Esophagus mucosa (tissue), 1 donor: ENCODE data around the gene TEAD1. TPM values are rescaled to one million over a fixed set of nuclear protein-coding genes. Genes with fewer than 3 reads are reported as not detected.

Experiments used
- ATAC-seq: fragments of 200-7000 bp; cut with Tn5 transposase; one replicate; pipeline ENCODE4 v1.9.1; 2020
- total RNA-seq: library from RNA; stranded (reverse); gene quantifications from one replicate; pipeline ENCODE4 v1.2.4, GENCODE V29; 2023
- donor health status: DM: yes; HTN: yes; CAD: no.

TEAD1 gene
- total RNA-seq, 1 donor from 2014 or later, result 35.3 TPM

GRCh38 chr11:12667646-12668045 lies 6.6 kb upstream of the TEAD1 start:
- no peak for ATAC-seq

DNA sequence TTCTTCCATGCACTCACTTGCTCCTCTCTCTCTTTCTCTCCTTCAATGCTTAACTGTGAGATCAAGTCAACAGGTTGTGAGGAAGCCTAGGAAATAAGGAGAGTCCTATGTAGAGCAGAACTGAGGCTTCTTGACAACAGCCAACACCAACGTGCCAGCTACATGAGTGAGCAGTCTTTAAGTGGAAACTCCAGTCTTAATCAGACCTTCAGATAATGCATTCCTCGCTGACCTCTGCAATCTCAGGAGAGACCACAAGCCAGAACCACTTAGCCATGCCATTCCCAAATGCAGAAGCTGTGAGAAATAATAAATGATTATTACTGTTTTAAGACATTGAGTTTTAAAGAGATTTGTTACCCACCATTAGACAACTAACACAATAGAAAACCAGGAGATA lies 6.1 kb upstream of the TEAD1 start:
- no peak for ATAC-seq

DNA sequence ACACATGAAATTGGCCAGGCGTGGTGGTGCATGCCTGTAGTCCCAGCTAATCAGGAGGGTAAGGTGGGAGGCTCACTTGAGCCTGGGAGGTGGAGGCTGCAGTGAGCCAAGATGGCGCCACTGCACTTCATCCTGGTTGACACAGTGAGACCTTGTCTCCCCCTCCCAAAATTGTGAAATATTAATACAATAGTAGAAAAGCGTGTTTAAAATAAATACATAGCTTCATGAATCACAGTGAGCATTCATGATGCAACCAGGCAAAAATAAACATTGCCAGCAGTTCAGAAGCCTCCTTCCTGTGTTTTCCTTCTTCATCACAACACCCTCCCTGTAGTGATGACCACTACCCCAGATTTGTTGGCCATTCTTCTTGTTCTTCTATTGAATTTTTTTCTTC lies 4.3 kb upstream of the TEAD1 start:
- ATAC-seq, result no peak

- ATAC-seq, result no peak
Observed at GRCh38 chr11:12671370-12671769, 2.9 kb upstream of the TEAD1 start.

GRCh38 chr11:12673601-12673923 lies 659 bp upstream of the TEAD1 start:
- no peak for ATAC-seq

DNA sequence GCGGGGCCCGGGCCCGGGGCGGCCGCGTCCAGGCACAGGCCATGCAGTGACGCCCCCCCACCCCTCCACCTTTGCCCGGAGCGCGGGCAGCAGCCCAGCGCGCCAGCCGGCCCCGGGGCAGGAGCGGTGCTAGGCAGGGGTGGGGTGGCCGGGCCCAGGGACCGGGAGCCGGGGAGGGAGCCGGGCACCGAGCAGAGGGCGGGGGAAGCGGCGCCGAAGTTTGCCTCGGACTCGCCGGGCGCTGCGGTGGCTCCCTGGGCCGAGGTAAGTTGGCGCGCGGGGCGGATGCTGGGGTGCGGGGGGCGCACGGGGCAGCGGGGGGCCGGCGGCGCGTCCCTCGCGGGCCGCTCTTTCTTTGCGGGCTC lies 332 bp downstream of the TEAD1 start:
- ATAC-seq, result peak; percentile 54

- ATAC-seq, result no peak
Observed at GRCh38 chr11:12674936-12675696, 895 bp downstream of the TEAD1 start.

DNA sequence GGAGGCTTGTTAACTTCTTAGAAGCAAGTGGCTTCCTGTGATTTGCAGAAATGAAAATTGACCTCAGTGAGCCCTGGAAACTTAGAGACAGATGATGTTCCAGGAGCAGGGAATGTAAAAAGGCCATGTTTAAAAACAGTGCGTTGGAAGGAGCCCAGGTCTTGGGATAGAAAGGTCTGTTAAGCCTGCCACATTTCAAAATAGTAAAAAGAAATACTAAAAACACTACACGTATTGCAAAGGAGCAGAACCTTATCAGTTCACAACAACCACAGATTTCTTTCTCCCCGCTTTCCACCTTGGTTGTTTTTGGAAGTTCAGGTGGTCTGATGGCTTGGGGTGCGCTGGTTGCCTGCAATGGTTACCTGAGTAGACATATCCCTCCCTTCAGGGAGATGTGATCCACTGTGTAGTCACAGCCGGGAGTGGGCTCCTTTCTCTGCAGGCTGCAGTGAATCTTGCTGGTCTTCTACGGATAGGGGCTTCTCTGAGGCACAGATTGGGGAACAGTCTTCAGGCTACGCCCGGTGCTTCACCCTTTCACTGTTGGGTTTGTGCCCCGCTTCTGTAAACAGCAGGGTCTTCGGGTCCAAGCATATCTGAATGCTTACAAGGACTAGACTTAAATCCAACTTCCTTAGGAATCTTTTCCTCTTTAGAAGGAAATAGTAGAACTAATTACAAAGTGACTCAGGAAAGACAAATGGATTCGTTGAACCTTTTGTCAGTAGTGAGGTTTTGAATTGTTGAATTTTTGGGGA lies 1.9 kb downstream of the TEAD1 start:
- no peak for ATAC-seq

DNA sequence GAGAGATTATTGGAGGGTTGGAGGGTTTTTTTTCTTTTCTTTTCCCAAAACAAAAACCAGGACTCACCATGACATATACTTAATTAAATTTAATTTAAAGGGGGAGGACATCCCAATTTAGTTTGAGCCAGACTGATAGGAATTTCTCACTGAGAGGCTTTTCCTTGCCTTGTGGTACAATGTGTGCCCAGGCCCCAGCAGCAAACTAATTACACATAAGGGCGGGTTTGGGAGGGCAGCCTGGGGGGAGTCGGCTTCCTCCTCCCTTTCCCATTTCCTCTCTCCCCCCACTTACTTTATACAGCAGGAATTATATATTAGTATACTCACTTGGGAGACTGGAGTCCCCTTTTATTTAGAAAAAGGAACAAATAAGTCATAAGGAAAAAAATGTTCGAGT lies 2.9 kb downstream of the TEAD1 start:
- ATAC-seq, result no peak

GRCh38 chr11:12678092-12678491 lies 3.9 kb downstream of the TEAD1 start:
- ATAC-seq, result no peak

- no peak for ATAC-seq
Observed at GRCh38 chr11:12678991-12679390, 4.8 kb downstream of the TEAD1 start.

DNA sequence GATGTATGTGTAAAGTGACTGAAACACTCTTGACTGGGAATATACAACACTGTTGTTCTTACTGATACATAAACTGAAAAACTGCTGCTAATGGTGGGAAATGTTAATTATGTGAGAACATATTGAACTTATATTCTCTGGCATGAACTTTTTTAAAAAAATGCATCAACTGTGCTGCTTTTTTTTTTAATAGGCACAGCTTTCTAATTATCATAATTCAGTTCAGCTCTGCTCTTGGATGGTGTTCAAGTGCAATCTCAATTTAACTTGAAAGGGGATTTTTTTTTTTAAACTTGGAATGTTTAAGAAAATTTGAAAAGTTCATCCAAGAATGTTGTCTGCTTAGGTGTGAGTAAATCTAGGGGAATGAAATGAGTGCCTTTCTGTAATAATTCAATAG lies 5.2 kb downstream of the TEAD1 start:
- ATAC-seq, result no peak

DNA sequence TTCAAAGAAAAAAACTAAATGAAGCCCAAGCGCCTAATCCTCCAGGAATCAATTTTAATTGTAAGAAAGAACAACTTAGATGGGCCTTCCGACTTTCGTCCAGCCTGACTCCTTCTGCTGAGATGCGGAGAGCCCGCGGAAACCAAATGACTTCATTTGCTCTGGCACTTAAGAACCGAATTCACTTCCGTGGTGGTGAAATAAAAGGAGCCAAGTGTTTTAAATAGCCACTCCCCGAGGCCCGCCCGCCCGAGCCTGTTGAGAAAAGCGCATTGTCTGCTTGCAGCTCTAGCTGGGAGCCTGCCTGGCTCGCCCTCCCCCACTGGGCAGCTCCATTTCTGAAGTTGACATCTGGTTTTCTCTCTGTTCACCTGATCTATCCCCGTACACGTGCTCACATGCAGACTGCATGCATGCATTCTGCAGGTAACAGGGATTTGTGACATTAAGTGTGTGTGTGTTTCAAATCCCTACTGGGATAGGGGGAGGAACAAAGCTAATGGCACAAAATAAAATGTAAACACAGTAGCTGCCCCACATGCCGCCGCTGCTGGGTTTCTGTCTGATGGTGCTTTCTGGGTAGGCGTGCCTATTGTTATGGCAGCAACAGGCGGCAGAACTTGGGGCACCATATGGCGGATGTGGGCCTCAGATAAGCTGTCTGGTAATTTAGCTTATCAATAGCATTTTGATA lies 6.2 kb downstream of the TEAD1 start:
- peak; percentile 90 for ATAC-seq

DNA sequence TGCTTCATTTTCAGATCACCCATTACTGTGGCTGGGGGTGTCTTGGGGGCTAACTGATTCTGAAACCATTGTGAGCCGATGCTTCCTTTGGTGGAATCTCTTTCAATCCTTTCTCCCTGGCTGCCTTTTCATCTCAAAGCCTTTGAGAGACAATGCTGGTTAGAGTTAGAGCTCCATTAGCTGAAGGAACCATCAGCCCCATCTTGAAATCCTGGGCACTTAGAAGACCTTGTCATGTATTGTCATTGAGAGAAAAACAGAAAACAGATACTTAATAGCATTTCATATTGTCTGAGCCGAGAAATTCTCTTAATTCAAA lies 6.7 kb downstream of the TEAD1 start:
- ATAC-seq, result no peak

DNA sequence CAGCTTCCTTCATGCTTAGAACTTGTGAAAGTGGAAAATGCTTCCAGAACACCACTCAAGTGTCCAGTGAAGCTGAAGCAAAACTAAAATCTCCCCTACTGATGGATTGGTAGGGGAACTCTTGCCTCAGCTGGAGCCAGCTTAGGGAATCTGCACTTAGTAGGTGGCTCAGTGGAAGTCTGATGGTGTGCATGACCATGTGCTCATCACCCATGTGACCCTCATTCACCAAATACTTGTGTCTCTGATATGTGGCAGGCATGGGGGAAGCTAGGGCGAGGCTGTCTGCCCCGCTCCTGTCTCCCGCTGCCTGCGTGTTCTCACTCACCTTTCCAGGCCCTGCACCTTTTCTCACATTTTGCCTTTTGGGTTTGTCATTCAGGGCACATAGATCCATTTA lies 7.2 kb downstream of the TEAD1 start:
- no peak for ATAC-seq

DNA sequence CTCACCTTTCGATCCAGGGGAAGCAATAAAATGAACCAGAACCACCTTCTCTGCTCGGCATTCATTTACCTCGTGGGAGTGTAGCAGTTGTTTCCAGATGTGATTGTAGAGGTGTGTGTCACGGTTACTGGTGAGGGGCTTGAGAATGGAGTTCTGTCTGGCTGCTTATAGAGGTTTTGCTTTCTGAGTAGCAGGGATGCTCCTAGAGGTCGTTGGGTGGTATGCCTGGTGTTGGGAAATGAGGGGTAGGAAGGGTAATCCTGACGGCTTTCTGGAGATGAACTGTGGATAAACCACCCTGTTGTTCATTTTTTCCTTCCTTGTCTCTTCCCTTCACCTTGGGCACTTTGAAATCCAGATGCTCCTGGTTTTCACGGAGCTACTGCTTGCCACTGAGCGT lies 8.1 kb downstream of the TEAD1 start:
- ATAC-seq, result no peak

DNA sequence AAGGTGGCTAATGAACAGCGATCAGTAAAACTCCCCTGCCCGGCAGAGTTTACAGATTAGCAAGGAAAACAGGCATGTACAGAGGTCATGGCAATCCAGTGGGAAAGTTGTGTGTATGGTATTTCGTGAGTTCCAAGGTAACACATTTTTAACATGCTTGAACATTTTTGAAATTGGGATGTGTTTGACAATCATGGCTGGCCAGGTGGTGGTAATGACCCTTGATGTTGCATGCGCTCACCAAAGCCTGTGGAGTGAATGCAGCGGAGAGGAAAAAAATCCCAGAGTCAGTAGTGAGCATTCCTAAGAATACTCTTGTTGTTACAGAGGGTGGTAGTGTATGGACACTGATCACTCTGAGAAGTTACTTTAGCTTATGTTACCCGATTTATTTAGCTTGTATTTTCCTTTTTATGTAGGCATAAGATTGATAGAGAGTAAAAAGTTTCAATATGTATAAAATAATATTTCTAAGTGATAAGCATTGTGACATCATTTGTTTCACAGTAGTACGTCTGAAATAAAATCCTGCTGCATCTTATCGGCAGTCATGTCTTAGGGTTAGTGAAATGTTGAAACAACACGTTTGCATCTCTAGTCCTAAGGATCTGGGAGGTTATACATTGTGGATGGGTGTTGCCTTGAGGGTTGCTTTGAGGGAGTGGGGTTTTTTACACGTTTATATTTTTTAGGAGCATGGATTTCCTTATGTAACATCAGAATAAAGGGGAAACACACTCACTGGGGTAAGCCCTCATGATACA lies 8.7 kb downstream of the TEAD1 start:
- no peak for ATAC-seq

DNA sequence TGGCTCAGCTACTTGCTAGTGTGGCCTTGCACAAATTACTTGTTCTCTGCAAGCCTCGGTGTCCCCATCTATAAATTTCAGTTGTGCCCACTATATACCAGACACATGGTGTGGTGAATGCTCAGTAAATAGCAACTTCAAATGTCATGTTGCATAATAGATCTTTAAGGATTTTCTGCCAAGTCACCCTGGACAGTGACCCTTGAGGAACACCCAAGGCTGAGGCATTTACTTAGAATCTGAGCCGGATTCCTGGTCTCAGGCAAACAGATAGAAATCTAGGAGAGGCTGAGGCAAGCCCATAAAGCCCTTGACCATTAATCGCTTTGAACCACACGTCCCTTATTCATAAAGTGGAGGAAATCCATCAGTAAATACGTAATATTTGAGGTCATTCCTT lies 9.7 kb downstream of the TEAD1 start:
- ATAC-seq, result no peak

- no peak for ATAC-seq
Observed at GRCh38 chr11:12684315-12684714, 10.1 kb downstream of the TEAD1 start.

DNA sequence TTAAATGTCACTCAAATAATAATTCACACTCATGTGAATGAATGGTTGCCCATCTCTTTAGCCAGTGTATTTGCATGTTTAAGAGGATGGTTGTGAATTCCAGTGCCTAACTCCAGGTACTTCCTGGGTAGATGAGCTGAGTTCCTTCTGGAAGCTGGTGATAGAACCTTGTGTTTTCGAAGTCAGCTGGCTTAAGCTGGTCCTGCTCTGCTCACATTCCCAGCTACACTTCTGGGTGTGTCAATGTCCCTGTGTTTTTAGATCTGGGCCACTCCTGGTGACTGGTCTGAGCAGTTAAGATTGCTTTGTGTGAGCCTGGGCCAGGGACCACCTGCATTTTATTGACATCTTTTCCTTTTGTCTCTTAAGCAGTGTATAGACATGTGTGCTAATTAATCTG lies 10.6 kb downstream of the TEAD1 start:
- ATAC-seq, result peak; percentile 41

- no peak for ATAC-seq
Observed at GRCh38 chr11:12685229-12685628, 11.0 kb downstream of the TEAD1 start.

- no peak for ATAC-seq
Observed at GRCh38 chr11:12686246-12687060, 12.2 kb downstream of the TEAD1 start.
